ENCODE measurements around the gene CRYGB.

GRCh38 chr2:208192611-208193236 lies 46.8 kb upstream of the CRYGB start:
- TF ChIP-seq POLR2A (IDR thresholded peaks at IDR 0.05) (no peak), EP300 (IDR thresholded peaks at IDR 0.05) (no peak), CTCF (IDR thresholded peaks at IDR 0.05) (no peak), POLR2AphosphoS5 (IDR thresholded peaks at IDR 0.05) (no peak)
